Body of pancreas (tissue), 4 donors: ENCODE data around the gene CPNE2.

ENCODE experiments used
- POLR2A ChIP-seq, 3 donors: fragments of 450-650 bp; IDR thresholded peaks; one replicate each; pipeline ENCODE4 v1.6.1; 2016; ENCODE audit warnings: antibody characterized with exemption in 3 of 3, mild to moderate bottlenecking in 2 of 3
- TF ChIP-seq, protein P1 (sequence below), 7 experiments: fragments of 450-650 bp in 4 of 7; fragments of 200-600 bp in 3 of 7; sonication (generic) in 3 of 7; IDR thresholded peaks; one replicate each; pipeline ENCODE4 v1.5.1; 2016 to 2019; ENCODE audit warnings: antibody characterized with exemption in 7 of 7

DNA sequence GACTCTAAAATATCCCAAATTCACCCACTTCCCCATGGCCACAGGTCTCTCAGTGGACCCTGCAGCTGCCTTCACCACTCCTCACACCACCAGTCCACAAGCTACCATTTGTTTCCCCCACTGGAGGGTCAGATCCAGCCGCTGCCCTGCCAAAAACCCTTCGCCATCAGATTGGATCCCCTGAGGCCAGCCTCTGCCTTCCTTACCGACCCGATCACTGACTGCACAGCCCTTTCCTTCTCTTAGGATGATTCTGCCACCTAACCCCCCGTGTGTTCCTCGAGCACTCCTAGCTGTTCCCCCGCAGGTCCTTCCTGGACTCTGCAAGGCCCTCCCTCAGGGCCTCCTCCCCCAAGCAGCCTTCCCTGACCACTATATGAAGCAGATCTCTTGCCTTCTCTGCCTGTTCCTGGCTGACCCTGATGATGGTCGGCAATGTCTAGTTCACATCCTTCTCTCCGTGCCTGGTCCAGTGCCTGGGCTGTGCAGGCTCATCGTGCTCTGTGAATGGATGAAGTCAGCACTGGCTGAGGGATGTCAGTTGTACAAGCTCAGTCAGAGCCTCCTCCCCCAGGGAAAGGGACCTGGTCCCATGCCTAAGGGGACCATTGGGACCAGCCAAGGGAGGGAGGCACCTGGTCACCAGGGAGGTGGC is 46.0 kb downstream of the CPNE2 start:
- TF ChIP-seq, protein P1, sequence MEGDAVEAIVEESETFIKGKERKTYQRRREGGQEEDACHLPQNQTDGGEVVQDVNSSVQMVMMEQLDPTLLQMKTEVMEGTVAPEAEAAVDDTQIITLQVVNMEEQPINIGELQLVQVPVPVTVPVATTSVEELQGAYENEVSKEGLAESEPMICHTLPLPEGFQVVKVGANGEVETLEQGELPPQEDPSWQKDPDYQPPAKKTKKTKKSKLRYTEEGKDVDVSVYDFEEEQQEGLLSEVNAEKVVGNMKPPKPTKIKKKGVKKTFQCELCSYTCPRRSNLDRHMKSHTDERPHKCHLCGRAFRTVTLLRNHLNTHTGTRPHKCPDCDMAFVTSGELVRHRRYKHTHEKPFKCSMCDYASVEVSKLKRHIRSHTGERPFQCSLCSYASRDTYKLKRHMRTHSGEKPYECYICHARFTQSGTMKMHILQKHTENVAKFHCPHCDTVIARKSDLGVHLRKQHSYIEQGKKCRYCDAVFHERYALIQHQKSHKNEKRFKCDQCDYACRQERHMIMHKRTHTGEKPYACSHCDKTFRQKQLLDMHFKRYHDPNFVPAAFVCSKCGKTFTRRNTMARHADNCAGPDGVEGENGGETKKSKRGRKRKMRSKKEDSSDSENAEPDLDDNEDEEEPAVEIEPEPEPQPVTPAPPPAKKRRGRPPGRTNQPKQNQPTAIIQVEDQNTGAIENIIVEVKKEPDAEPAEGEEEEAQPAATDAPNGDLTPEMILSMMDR (IDR thresholded peaks at IDR 0.05), result no peak
- TF ChIP-seq POLR2A (IDR thresholded peaks at IDR 0.05), result no peak
